ENCODE results near the gene HLX. TPM values are rescaled to one million over a fixed set of nuclear protein-coding genes. Genes with fewer than 3 reads are reported as not detected.

Gene HLX
- total and polyA plus RNA-seq, 7 donors: 0.92 to 53.5 (median 28.2) TPM

DNA sequence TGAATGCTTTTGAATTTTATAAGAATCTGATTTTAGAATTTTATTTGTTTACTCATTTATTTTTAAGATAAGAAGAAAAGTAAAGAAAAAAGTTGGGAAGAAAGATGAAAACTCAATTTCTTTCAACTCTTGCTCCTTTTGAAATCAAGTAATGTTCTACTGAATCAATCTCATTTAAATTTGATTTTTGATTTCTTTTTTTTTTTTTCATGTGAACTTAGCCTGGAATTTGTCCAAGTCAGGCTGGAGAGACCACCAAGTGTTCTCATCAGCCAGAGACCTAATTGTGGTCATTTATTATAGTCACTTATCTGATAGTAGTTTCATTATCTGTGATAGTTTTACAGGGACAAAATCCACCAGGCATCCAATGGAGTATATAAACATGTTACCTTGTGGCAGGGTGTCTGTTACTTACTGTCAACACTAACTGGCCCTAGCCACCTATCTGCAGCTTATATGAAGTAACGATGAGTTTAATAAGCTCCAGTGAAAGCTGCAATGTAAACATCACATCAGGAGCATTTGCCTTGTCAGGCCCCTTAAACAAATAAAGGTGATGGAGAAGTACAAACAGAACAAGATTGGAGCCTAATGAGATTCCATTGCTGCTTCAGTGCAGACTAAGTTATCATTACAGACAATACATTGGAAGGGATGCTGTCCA is 39.2 kb downstream of the HLX start:
- no peaks in the 10 kb centered on the region for H3K27me3 ChIP-seq
- H3K4me3 ChIP-seq: no peak overlapping the region
- intact Hi-C loops (cut with DNase I): no loop called here
- peaks cover 0 to 27% (median 18%) of the 10 kb centered on the region in 4 donors for H3K4me1 ChIP-seq
- WGBS, 2 donors: 15 to 62% methylated on average over 1 of the region's 1 CpG
- no peak for DNase-seq
- no peaks in the 10 kb centered on the region for H3K36me3 ChIP-seq
- no peaks in the 10 kb centered on the region for H3K9me3 ChIP-seq
- TF ChIP-seq EP300 (IDR thresholded peaks at IDR 0.05) (no peak), POLR2A (IDR thresholded peaks at IDR 0.05) (no peak), POLR2AphosphoS5 (IDR thresholded peaks at IDR 0.05) (no peak)
- TF ChIP-seq, protein P1, sequence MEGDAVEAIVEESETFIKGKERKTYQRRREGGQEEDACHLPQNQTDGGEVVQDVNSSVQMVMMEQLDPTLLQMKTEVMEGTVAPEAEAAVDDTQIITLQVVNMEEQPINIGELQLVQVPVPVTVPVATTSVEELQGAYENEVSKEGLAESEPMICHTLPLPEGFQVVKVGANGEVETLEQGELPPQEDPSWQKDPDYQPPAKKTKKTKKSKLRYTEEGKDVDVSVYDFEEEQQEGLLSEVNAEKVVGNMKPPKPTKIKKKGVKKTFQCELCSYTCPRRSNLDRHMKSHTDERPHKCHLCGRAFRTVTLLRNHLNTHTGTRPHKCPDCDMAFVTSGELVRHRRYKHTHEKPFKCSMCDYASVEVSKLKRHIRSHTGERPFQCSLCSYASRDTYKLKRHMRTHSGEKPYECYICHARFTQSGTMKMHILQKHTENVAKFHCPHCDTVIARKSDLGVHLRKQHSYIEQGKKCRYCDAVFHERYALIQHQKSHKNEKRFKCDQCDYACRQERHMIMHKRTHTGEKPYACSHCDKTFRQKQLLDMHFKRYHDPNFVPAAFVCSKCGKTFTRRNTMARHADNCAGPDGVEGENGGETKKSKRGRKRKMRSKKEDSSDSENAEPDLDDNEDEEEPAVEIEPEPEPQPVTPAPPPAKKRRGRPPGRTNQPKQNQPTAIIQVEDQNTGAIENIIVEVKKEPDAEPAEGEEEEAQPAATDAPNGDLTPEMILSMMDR (IDR thresholded peaks at IDR 0.05): no peak
- H3K27ac ChIP-seq: no peak overlapping the region

DNA sequence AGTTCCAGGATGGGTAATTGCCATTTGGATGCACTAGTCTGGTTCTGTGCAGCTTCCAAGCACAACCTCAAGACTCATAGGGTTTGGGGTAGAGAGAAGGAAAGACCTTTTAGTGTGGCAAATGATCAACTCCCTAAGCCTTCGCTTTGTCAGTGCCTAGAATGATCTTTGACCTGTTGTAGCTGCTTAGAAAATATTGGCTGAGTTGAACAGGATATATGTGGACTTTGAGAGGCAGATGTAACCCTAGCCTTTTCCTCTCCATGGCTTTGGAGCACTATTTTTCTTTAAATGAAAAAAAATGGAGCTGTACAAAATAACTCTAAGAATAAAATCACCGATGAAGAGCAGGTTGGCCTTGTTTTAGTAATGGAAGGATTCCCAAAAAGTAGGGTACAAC is 41.7 kb downstream of the HLX start:
- intact Hi-C loops (cut with DNase I): no loop called here

DNA sequence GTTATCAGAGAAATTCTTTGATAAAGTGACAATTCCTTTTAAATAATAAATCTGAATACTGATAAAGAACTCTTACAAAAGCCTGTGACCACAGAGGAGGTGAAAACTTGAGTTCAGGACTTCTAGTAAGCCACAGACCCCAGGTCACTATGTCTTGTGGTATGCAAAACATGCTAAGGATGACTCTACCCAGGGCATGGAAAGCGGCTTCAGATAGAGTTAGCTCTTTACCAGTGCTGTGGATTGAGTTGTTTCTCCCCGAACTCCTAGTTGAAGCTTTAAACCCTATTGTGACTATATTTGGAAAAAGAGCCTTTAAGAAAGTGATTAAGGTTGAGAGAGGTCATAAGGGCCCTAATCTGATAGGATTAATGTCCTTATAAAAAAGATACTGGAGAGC is 42.3 kb downstream of the HLX start:
- H3K27ac ChIP-seq: no peak overlapping the region
- no peak overlapping the region for H3K4me3 ChIP-seq
- H3K9me3 ChIP-seq: no peaks in the 10 kb centered on the region
- no peaks in the 10 kb centered on the region for H3K27me3 ChIP-seq
- H3K4me1 ChIP-seq: peaks cover 0 to 31% (median 18%) of the 10 kb centered on the region in 4 donors
- H3K36me3 ChIP-seq: no peaks in the 10 kb centered on the region
- WGBS, 2 donors: 85 to 92% methylated on average over 2 of the region's 2 CpGs
- intact Hi-C loops (cut with DNase I): no loop called here
- TF ChIP-seq, protein P1 (IDR thresholded peaks at IDR 0.05): no peak
- no peak for TF ChIP-seq POLR2AphosphoS5 (IDR thresholded peaks at IDR 0.05)
- TF ChIP-seq POLR2A (IDR thresholded peaks at IDR 0.05): no peak
- TF ChIP-seq EP300 (IDR thresholded peaks at IDR 0.05): no peak
- DNase-seq: no peak

More for the DNA sequence above, 41.7 kb downstream of the HLX start:
- H3K4me3 ChIP-seq: no peak overlapping the region
- H3K4me1 ChIP-seq: peaks cover 0 to 27% (median 18%) of the 10 kb centered on the region in 4 donors
- H3K27me3 ChIP-seq: no peaks in the 10 kb centered on the region
- TF ChIP-seq POLR2AphosphoS5 (IDR thresholded peaks at IDR 0.05) (no peak), POLR2A (IDR thresholded peaks at IDR 0.05) (no peak), EP300 (IDR thresholded peaks at IDR 0.05) (no peak)
- TF ChIP-seq, protein P1 (IDR thresholded peaks at IDR 0.05): no peak
- H3K36me3 ChIP-seq: no peaks in the 10 kb centered on the region
- H3K9me3 ChIP-seq: no peaks in the 10 kb centered on the region
- DNase-seq: no peak
- WGBS, 2 donors: 62 to 76% methylated on average over 2 of the region's 2 CpGs
- no peak overlapping the region for H3K27ac ChIP-seq

DNA sequence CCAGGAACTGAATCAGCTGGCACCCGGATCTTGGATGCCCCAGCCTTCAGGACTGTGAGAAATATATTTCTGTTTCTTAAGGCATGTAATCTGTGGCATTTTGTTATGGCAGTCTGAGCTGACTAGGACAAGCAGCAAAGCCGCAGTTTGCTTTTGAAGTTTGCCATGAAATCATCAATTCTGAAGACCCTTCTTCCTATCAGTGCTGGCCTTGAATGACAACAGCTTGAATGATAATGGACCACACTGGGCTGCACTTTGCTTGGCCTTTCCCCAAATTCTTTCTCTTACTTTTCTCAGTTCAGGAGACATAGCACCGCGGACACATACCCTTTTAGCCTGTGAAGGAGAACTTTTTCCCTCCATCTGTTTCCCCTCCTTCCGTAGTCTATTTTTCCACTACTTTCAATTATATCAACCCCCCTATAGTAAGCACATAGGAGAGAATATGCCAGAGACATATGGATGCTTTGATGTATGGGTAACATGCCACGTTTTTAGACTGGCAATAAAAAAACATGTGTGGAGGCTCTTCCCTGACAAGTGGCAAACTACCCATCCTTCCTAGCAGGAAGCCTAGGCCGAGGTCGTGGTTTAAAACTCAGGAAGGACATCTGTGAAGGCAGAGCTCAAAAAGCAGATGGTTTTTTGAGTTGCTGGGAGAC is 42.9 kb downstream of the HLX start:
- DNase-seq: no peak
- intact Hi-C loops (cut with DNase I): no loop called here
- WGBS, 2 donors: 56 to 71% methylated on average over 8 of the region's 8 CpGs

More for the DNA sequence above, 42.9 kb downstream of the HLX start:
- no peak overlapping the region for H3K4me3 ChIP-seq
- H3K27me3 ChIP-seq: no peaks in the 10 kb centered on the region
- TF ChIP-seq EP300 (IDR thresholded peaks at IDR 0.05) (no peak), POLR2AphosphoS5 (IDR thresholded peaks at IDR 0.05) (no peak), POLR2A (IDR thresholded peaks at IDR 0.05) (no peak)
- TF ChIP-seq, protein P1 (IDR thresholded peaks at IDR 0.05): no peak
- no peak overlapping the region for H3K27ac ChIP-seq
- no peaks in the 10 kb centered on the region for H3K9me3 ChIP-seq
- no peaks in the 10 kb centered on the region for H3K36me3 ChIP-seq
- peaks cover 0 to 26% (median 15%) of the 10 kb centered on the region in 4 donors for H3K4me1 ChIP-seq

Measured in sigmoid colon (tissue), 7 donors.